ENCODE data around the gene LTK.
A peak's percentile ranks its signal among the peaks of the same experiment; 100 is the strongest.

Gene LTK

GRCh38 chr15:41491889-41492288 is 21.7 kb downstream of the LTK start:
- TF ChIP-seq CTCF (IDR thresholded peaks at IDR 0.05; ENCODE audit: extremely low read depth, missing control alignments), result no peak
- no peak for DNase-seq (ENCODE audit: low spot score)

- peak; percentile 80 for DNase-seq (ENCODE audit: low spot score)
- no peak for TF ChIP-seq CTCF (IDR thresholded peaks at IDR 0.05; ENCODE audit: extremely low read depth, missing control alignments)
Measured at GRCh38 chr15:41490355-41490754, 23.3 kb downstream of the LTK start.

- TF ChIP-seq CTCF (IDR thresholded peaks at IDR 0.05; ENCODE audit: extremely low read depth, missing control alignments), result no peak
- DNase-seq (ENCODE audit: low spot score), result no peak
Measured at GRCh38 chr15:41489641-41490040, 24.0 kb downstream of the LTK start.

GRCh38 chr15:41487802-41488201 is 25.8 kb downstream of the LTK start:
- TF ChIP-seq CTCF (IDR thresholded peaks at IDR 0.05; ENCODE audit: extremely low read depth, missing control alignments), result no peak
- no peak for DNase-seq (ENCODE audit: low spot score)

GRCh38 chr15:41487381-41487780 is 26.2 kb downstream of the LTK start:
- DNase-seq (ENCODE audit: low spot score), result peak; percentile 18
- TF ChIP-seq CTCF (IDR thresholded peaks at IDR 0.05; ENCODE audit: extremely low read depth, missing control alignments), result no peak

- DNase-seq (ENCODE audit: low spot score), result no peak
- no peak for TF ChIP-seq CTCF (IDR thresholded peaks at IDR 0.05; ENCODE audit: extremely low read depth, missing control alignments)
Measured at GRCh38 chr15:41486286-41486685, 27.3 kb downstream of the LTK start.

GRCh38 chr15:41484937-41485625 is 28.5 kb downstream of the LTK start:
- DNase-seq (ENCODE audit: low spot score), result no peak
- no peak for TF ChIP-seq CTCF (IDR thresholded peaks at IDR 0.05; ENCODE audit: extremely low read depth, missing control alignments)

Data from GM20000 (cell line).